HG03378 (cell line): ENCODE results near the gene STARD10.
"Not testable (repeated sequence)": the region's sequence is repeated elsewhere in the genome, so short reads cannot be mapped to it uniquely, and the experiment has no call there.

ENCODE experiments used
- ATAC-seq: cut with Tn5 transposase; IDR thresholded peaks from one replicate; pipeline ENCODE4 v1.9.1; 2021; ENCODE audit warnings: mild to moderate bottlenecking, moderate library complexity; ENCODE audit not compliant: unreplicated experiment

Gene STARD10

DNA sequence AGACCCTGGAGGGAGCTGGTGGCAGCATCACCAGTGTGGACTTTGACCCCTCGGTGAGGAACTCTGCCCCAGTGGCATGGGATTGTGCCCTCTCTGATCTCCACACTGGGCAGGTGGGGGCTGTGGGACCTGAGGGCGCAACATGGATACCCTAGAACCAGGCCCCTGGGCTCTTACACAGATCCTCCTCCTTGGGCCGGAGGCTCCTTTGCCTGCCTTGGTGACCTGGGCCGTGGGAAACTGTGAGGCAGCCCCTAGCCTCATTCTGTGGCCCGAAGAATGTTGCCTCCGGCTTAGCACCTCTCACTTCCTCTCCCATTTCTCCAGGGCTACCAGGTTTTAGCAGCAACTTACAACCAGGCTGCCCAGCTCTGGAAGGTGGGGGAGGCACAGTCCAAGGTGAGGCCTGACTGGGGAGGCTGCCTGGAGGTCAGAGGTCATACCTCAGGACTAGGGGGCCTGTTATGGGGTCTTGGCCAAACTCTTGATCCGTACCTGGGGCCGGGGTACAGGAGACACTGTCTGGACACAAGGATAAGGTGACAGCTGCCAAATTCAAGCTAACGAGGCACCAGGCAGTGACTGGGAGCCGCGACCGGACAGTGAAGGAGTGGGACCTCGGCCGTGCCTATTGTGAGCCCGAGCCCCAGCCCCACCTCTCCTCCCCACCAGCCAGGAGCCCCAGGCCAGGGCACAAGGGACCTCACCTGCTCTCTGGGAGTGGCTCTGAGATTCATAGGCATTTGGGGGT lies 32.5 kb upstream of the STARD10 start:
- ATAC-seq: no peak

DNA sequence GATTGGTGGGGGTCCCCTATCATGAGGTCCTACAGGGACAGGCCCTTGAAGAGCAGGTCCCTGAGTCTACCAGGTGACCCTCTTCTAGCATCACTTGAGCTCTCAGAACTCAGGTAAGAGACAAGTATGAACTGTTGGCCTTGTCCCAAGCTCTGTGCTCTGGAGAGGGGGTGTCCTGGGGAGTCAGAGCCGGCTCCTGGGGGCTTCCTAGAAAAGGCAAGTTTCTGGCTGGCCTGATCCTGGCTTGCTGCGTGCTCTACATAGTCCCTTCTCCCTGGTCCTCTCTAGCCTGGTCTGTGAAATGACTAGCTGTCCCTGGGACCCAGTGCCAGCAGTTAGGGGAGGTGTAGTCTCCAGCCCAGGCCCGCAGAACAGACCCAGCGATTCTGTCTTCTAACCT lies 31.8 kb upstream of the STARD10 start:
- no peak for ATAC-seq

DNA sequence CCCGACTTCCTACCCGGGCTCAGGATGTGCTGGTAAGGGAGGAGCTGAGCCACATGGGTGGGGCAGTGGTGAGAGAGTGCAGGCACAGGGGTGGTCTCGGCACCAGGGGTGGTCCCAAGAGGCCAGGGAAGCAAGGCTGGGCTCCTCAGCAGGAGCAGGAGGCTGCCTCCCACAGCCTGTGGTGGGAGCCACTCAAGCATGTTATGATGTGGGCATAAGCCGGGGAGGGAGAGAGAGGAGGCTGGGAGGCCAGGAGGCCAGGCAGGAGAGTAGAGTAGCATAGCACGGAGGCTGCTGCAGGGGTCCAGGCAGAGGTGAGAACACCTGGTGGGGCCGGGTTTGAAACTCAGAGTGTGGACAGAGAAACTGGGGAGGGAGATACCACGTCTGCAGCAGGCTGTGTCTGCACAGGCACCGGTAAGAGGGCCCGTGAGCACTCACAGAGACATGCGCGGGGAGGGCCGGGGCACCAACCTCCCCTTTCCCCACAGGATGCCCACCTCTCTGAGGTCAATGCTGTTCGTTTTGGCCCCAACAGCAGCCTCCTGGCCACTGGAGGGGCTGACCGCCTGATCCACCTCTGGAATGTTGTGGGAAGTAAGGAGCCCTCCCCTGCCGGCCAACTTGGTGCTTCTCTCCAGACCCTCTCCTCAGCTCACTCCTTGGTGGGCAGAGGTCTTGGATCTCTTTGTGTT lies 31.1 kb upstream of the STARD10 start:
- no peak for ATAC-seq

DNA sequence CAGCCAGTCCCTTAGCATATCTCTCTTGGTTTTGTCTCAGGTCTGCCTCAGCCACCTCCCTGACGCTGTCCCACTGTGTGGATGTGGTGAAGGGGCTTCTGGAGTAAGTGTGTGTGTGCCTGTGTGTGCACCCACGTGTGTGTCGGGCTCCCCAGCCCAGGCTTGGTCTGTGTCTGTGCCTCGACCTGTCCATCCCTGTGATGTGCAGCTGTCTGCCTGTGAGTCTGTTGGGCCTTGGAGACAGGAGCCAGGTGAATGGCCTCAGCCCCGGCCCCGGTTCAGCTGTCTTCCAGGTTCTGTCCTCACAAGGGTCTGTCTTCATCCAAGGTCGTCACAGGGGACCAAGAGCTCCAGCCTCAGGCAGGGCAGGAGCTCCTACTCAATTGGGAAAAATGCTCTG lies 30.2 kb upstream of the STARD10 start:
- ATAC-seq: no peak

DNA sequence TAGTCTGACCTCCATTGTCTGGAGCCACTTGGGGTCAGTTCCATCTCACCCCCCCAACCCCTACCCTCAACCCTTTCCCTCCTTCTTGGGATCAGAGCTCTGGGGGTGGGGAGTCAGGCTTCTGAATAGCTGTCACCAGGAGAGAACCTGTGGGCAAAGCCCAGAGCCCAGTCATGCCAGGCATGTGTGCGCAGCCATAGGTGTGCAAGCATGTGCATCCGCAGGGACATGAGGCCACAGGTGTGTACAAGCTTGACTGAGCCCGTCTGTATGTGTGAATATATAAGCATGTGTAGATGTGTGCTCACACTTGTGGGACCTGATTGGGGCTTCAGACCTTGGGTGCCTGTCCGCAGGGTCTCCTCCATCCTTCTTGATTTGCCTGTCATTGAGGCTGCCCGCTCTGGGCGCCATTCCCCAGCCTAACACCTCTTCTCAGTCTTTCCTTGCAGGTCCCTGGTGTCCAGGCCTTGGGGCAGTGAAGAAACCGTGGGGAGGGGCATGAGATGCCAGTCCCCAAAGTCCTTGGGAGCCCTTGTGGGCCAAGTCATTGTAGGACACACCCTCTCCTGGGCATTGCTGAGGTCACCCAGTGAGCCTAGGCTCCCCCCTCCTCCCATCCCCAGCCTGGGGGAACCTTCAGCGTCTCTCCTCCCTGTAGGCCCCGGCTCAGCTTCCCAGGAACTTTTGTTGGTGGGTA lies 29.4 kb upstream of the STARD10 start:
- ATAC-seq: no peak

- peak; percentile 50 for ATAC-seq
Observed at GRCh38 chr11:72821920-72822799, 28.3 kb upstream of the STARD10 start.

GRCh38 chr11:72821221-72821919 lies 27.5 kb upstream of the STARD10 start:
- ATAC-seq: no peak

- no peak for ATAC-seq
Observed at GRCh38 chr11:72820439-72821139, 26.7 kb upstream of the STARD10 start.

DNA sequence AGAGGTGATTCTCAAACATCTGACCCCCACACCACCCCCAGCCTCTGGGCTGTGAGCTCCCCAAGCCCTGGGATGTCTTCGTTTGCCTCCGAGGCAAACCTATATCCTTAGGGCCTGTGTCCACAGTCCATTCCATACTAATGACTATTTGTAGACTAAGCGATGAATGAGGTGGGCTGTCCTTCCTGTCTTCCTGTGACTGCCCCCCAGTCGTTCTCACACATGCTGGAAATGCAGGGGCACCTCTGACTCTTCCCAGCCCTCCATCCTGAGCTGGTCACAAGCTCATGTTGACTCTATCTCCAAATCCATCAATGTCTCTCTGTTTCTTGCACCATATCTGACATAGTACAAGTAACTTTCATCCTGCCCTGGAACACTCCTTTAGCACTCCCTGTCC lies 25.1 kb upstream of the STARD10 start:
- no peak for ATAC-seq

DNA sequence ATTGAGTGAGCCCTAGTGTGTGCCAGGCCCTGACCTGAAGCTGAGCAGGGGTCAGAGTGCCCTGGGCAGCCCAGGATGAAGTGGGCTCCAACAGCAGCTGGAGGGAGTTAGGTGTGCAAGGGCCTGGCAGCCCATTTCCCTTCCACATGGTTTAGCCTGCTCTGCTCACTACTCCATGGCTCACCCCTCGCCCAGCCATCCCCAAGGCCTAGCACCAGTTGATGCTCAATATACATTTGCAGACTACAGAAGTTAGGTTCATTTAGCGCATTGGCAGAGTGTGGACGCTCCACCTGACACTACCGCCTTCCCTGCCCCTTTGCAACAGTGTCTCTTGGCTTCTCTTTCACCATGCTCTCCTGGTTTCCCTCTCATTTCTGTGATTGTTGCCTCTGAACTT lies 24.1 kb upstream of the STARD10 start:
- ATAC-seq: no peak

DNA sequence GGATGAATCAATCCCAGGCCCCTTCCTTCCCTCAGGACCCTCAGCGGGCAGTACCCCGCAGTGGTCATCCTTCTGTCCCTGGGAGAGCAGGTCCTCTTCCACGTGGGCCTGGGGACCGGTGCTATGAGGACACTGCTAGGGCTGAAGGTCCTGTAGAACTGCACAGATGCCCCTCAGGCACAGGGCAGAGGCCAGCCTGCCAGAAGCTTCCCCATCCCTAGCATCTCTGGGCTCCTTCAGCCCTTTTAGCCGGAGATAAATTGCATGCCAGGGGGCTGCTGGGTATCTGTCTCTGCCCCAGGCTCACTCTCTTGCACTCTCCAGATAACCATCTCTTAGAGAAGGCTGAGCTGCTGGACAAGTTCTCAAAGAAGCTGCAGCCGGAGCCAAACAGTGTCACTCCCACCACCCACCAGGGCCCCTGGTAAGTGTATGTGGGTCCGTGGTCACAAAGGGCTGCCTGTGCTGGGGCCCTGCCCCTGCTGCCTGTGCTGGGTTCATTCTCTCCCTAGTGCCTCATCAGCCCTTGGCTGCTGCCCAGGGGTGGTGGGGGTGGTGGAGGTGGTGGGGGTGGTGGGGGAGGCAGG lies 22.6 kb upstream of the STARD10 start:
- ATAC-seq: no peak

DNA sequence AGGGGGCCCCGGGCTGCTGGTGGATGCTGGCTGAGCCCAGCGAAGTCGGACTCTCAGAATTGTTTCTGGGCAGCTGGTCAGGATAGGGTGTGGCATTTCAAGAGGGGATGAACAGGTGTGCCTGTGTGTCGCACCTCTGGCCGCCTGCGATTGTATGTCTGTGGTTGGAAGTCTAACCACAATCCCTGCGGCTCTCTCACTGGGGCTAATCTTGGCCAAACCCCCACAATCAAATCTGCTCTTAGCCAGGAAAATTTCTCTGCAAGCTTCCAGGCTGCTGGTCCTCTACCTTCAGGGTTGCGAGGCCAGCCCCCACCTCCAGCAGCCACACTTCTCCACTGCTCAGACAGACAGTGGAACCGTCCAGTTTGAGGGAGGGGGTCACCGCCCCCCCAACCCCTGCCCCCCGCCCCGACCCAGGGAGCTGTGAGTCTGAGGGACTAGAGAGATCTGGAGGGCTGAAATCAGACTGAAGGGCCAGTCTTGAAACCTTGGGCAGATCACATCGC lies 21.3 kb upstream of the STARD10 start:
- no peak for ATAC-seq

- ATAC-seq: peak; percentile 31
Observed at GRCh38 chr11:72814286-72815109, 20.7 kb upstream of the STARD10 start, which contains the start of gene ATG16L2. ATG16L2 (plus strand) TSS chr11:72814411; CDS start chr11:72814446, 35 bp downstream.

- peak; percentile 29 for ATAC-seq
Observed at GRCh38 chr11:72813740-72814285, 20.0 kb upstream of the STARD10 start.

- peak; percentile 33 for ATAC-seq
Observed at GRCh38 chr11:72812967-72813739, 19.3 kb upstream of the STARD10 start.

- no peak for ATAC-seq
Observed at GRCh38 chr11:72812604-72812966, 18.7 kb upstream of the STARD10 start.

- not testable (repeated sequence) for ATAC-seq
Observed at GRCh38 chr11:72811686-72812085, 17.8 kb upstream of the STARD10 start.
